Measurements from ENCODE around the gene IQCE. TPM values are rescaled to one million over a fixed set of nuclear protein-coding genes. Genes with fewer than 3 reads are reported as not detected.
A peak's percentile ranks its signal among the peaks of the same experiment; 100 is the strongest.

Gene IQCE
- total RNA-seq, 2 donors from 2014 or later: 6.6 to 9.1 TPM

GRCh38 chr7:2655870-2656614 lies 97.3 kb downstream of the IQCE start:
- DNase-seq (ENCODE audit: low spot score): no peak
- Histone ChIP-seq H3K4me3 (no peak overlapping the region), H3K9me3 (no peaks in the 10 kb centered on the region), H3K4me1 (no peaks in the 10 kb centered on the region), H3K27me3 (no peaks in the 10 kb centered on the region), H3K36me3 (peaks cover 8% of the 10 kb centered on the region), H3K27ac (no peak overlapping the region)
- TF ChIP-seq CTCF (IDR thresholded peaks at IDR 0.05): no peak

GRCh38 chr7:2657208-2657607 lies 98.4 kb downstream of the IQCE start:
- Histone ChIP-seq H3K36me3 (peaks cover 8% of the 10 kb centered on the region), H3K9me3 (no peaks in the 10 kb centered on the region), H3K4me1 (no peaks in the 10 kb centered on the region), H3K4me3 (no peak overlapping the region), H3K27me3 (no peaks in the 10 kb centered on the region), H3K27ac (no peak overlapping the region)
- TF ChIP-seq CTCF (IDR thresholded peaks at IDR 0.05): no peak
- DNase-seq (ENCODE audit: low spot score): no peak

GRCh38 chr7:2657920-2658671 lies 99.3 kb downstream of the IQCE start:
- H3K36me3 ChIP-seq: peaks cover 8% of the 10 kb centered on the region
- H3K9me3 ChIP-seq: no peaks in the 10 kb centered on the region
- no peak for TF ChIP-seq CTCF (IDR thresholded peaks at IDR 0.05)
- H3K4me1 ChIP-seq: peaks cover 0 to 8% of the 10 kb centered on the region in 2 donors
- H3K27ac ChIP-seq: no peak overlapping the region
- DNase-seq (ENCODE audit: low spot score): no peak
- H3K27me3 ChIP-seq: no peaks in the 10 kb centered on the region
- H3K4me3 ChIP-seq: no peak overlapping the region

- Histone ChIP-seq H3K27me3 (no peaks in the 10 kb centered on the region), H3K4me1 (peaks cover 0 to 17% of the 10 kb centered on the region in 2 donors), H3K27ac (no peak overlapping the region), H3K9me3 (no peaks in the 10 kb centered on the region), H3K4me3 (no peak overlapping the region), H3K36me3 (peaks cover 8% of the 10 kb centered on the region)
- no peak for DNase-seq (ENCODE audit: low spot score)
- no peak for TF ChIP-seq CTCF (IDR thresholded peaks at IDR 0.05)
Measured at GRCh38 chr7:2658941-2659340, 100.2 kb downstream of the IQCE start.

GRCh38 chr7:2659556-2660358 lies 101.0 kb downstream of the IQCE start:
- no peaks in the 10 kb centered on the region for H3K27me3 ChIP-seq
- H3K4me3 ChIP-seq: no peak overlapping the region
- H3K9me3 ChIP-seq: no peaks in the 10 kb centered on the region
- H3K36me3 ChIP-seq: peaks cover 8% of the 10 kb centered on the region
- no peak for TF ChIP-seq CTCF (IDR thresholded peaks at IDR 0.05)
- H3K4me1 ChIP-seq: peaks cover 0 to 25% of the 10 kb centered on the region in 2 donors
- peak overlapping the region in 1 of 2 donors; percentile 21 for H3K27ac ChIP-seq
- no peak for DNase-seq (ENCODE audit: low spot score)

Data from right atrium auricular region (tissue), 2 donors.